Stomach (tissue), 9 donors: ENCODE measurements around the gene CABLES1. TPM values are rescaled to one million over a fixed set of nuclear protein-coding genes. Genes with fewer than 3 reads are reported as not detected.
"Not testable (repeated sequence)": the region's sequence is repeated elsewhere in the genome, so short reads cannot be mapped to it uniquely, and the experiment has no call there.

Source experiments
- DNase-seq, 2 donors: peaks; one replicate each; pipeline versions ENCODE4 v3.0.0 to v3.0.0-alpha.2; 2013 to 2019
- H3K27ac ChIP-seq, 5 donors: fragments of 200-600 bp in 4 of 5; sonication (generic) in 4 of 5; one replicate each; pipeline ENCODE4 v1.5.1; 2013 to 2019; ENCODE audit warnings: mild to moderate bottlenecking in 1 of 5, moderate library complexity in 1 of 5
- H3K27me3 ChIP-seq, 3 donors: fragments of 200-600 bp; sonication (generic); one replicate each; pipeline ENCODE4 v1.5.1; 2017 to 2019; ENCODE audit warnings: mixed run types in 1 of 3
- H3K36me3 ChIP-seq, 4 donors: fragments of 200-600 bp; sonication (generic); 1 replicate in 3 of 4; 2 replicates in 1 of 4; pipeline ENCODE4 v1.5.1; 2016 to 2019
- H3K4me1 ChIP-seq, 4 donors: fragments of 200-600 bp; sonication (generic); one replicate each; pipeline ENCODE4 v1.5.1; 2016 to 2019
- H3K4me3 ChIP-seq, 4 donors: fragments of 200-600 bp; sonication (generic) in 3 of 4; one replicate each; pipeline ENCODE4 v1.5.1; 2016 to 2019; ENCODE audit warnings: mild to moderate bottlenecking in 1 of 4
- H3K9me3 ChIP-seq, 4 donors: fragments of 200-600 bp; sonication (generic); one replicate each; pipeline ENCODE4 v1.5.1; 2016 to 2019
- CTCF ChIP-seq, 7 experiments: fragments of 450-650 bp in 4 of 7; fragments of 200-600 bp in 3 of 7; sonication (generic) in 3 of 7; IDR thresholded peaks; one replicate each; pipeline ENCODE4 v1.5.1; 2016 to 2019; ENCODE audit warnings: antibody characterized with exemption in 7 of 7, control low read depth in 2 of 7, mild to moderate bottlenecking in 1 of 7
- EP300 ChIP-seq: sonication (generic); formaldehyde crosslinking; IDR thresholded peaks from one replicate; pipeline ENCODE4 v1.6.1; 2017; ENCODE audit warnings: antibody characterized with exemption
- POLR2A ChIP-seq, 4 donors: fragments of 450-650 bp; IDR thresholded peaks; one replicate each; pipeline ENCODE4 v1.6.1; 2016; ENCODE audit warnings: antibody characterized with exemption in 4 of 4, control low read depth in 2 of 4, mild to moderate bottlenecking in 1 of 4, moderate library complexity in 1 of 4
- POLR2AphosphoS5 ChIP-seq, 3 donors: sonication (generic); formaldehyde crosslinking; IDR thresholded peaks; one replicate each; pipeline ENCODE4 v1.6.1; 2016; ENCODE audit warnings: antibody characterized with exemption in 3 of 3
- WGBS, 5 donors: extraction: QIAGEN DNeasy Blood & Tissue Kit in 3 of 5; methylation state at CpG; one replicate each; pipeline versions ENCODE4 v1.1.5 to v1.1.7; 2013 to 2018; 5-methylcytosine and 5-hydroxymethylcytosine counted together
- intact Hi-C: fragments of 100-400 bp; cut with DNase I; formaldehyde crosslinking; loops from one replicate; pipeline ENCODE4 v1.15.1; 2023; ENCODE audit warnings: low total_unique reads
- polyA plus RNA-seq, 3 donors: library from polyadenylated mRNA; stranded (reverse); fragments of 200-250 nt; gene quantifications; one replicate each; pipeline ENCODE4 v1.2.3, GENCODE V29; 2013
- total RNA-seq, 5 donors: library from RNA; depleted of rRNA; stranded (reverse); fragments of >200 nt; gene quantifications; one replicate each; pipeline versions ENCODE4 v1.1.0 to v1.2.3, GENCODE V29; 2014 to 2016
- donor health status: healthy with polysubstance abuse.
- donor health status: Bipolar disorder and iron deficiency.
- donor health status: healthy.

The CABLES1 gene
- total and polyA plus RNA-seq, 8 donors, result 5.6 to 36.8 (median 18.2) TPM

GRCh38 chr18:23239350-23239692 lies 104.0 kb downstream of the CABLES1 start:
- intact Hi-C loops, result loop anchor here (10.0 kb wide), 1 partner anchor 105 kb away; the partner anchor contains the start of gene CABLES1

GRCh38 chr18:23239885-23240608 lies 104.8 kb downstream of the CABLES1 start:
- Histone ChIP-seq H3K4me1 (peaks cover 18 to 26% (median 21%) of the 10 kb centered on the region in 4 donors), H3K27ac (no peak overlapping the region), H3K36me3 (peaks cover 0 to 23% (median 20%) of the 10 kb centered on the region in 4 donors), H3K27me3 (no peaks in the 10 kb centered on the region), H3K4me3 (no peak overlapping the region), H3K9me3 (no peaks in the 10 kb centered on the region)
- intact Hi-C loops, result loop anchor here (10.0 kb wide), 1 partner anchor 105 kb away; the partner anchor contains the start of gene CABLES1
- 89 to 95% (median 94%) methylated on average over 10 of the region's 10 CpGs for WGBS, 5 donors
- no peak for DNase-seq
- no peak for TF ChIP-seq CTCF (IDR thresholded peaks at IDR 0.05)
- no peak for TF ChIP-seq POLR2A (IDR thresholded peaks at IDR 0.05)
- TF ChIP-seq POLR2AphosphoS5 (IDR thresholded peaks at IDR 0.05), result no peak
- no peak for TF ChIP-seq EP300

More at GRCh38 chr18:23239350-23239692, 104.0 kb downstream of the CABLES1 start:
- Histone ChIP-seq H3K9me3 (no peaks in the 10 kb centered on the region), H3K27ac (no peak overlapping the region), H3K4me1 (peaks cover 18 to 26% (median 21%) of the 10 kb centered on the region in 4 donors), H3K36me3 (peaks cover 0 to 22% (median 21%) of the 10 kb centered on the region in 4 donors), H3K4me3 (no peak overlapping the region), H3K27me3 (no peaks in the 10 kb centered on the region)
- DNase-seq, result no peak
- no peak for TF ChIP-seq POLR2A (IDR thresholded peaks at IDR 0.05)
- no peak for TF ChIP-seq CTCF (IDR thresholded peaks at IDR 0.05)
- no peak for TF ChIP-seq EP300
- TF ChIP-seq POLR2AphosphoS5 (IDR thresholded peaks at IDR 0.05), result no peak
- WGBS, 5 donors, result 85 to 93% (median 87%) methylated on average over 7 of the region's 7 CpGs

- no peak overlapping the region for H3K4me3 ChIP-seq
- H3K36me3 ChIP-seq, result peaks cover 0 to 28% (median 23%) of the 10 kb centered on the region in 4 donors
- peaks cover 18 to 26% (median 21%) of the 10 kb centered on the region in 4 donors for H3K4me1 ChIP-seq
- no peak for TF ChIP-seq CTCF (IDR thresholded peaks at IDR 0.05)
- no peak for TF ChIP-seq EP300
- no peak for TF ChIP-seq POLR2AphosphoS5 (IDR thresholded peaks at IDR 0.05)
- no peak for TF ChIP-seq POLR2A (IDR thresholded peaks at IDR 0.05)
- intact Hi-C loops, result no loop called here
- no peaks in the 10 kb centered on the region for H3K9me3 ChIP-seq
- no peak overlapping the region for H3K27ac ChIP-seq
- H3K27me3 ChIP-seq, result no peaks in the 10 kb centered on the region
- 88 to 96% (median 89%) methylated on average over 4 of the region's 4 CpGs for WGBS, 5 donors
- no peak for DNase-seq
These were observed 105.3 kb downstream of the CABLES1 start for GRCh38 chr18:23240609-23240930.

DNA sequence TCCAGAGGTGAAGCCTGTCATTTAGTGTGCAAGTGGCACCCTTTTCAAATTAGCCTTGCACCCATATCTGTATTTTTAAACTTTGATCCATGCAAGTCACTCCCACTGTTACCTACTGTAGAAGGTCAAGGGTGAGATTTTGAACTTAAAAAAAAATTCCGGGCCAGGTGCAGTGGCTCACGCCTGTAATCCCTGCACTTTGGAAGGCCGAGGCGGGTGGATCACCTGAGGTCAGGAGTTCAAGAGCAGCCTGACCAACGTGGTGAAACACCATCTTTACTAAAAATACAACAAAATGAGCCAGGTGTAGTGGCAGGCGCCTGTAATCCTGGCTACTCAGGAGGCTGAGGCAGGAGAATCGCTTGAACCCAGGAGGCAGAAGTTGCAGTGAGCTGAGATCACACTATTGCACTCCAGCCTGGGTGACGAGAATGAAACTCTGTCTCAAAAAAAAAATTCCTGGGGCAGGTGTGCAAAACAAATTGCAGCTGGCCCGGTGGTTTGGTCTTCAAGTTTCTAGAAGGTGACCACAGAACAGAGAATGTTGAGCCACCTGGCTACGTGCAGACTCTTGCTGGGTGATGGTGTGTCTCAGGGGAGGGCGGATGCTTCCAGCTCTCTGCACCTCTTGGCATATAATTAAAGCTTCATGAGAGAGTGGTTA lies 106.7 kb downstream of the CABLES1 start:
- H3K36me3 ChIP-seq, result peaks cover 0 to 34% (median 25%) of the 10 kb centered on the region in 4 donors
- H3K9me3 ChIP-seq, DNase-seq: not testable (repeated sequence)

More for the DNA sequence above, 106.7 kb downstream of the CABLES1 start:
- H3K4me1 ChIP-seq, result peaks cover 17 to 23% (median 19%) of the 10 kb centered on the region in 4 donors
- H3K4me3 ChIP-seq, intact Hi-C loops, H3K27me3 ChIP-seq, H3K27ac ChIP-seq: not testable (repeated sequence)
- WGBS, 5 donors, result 67 to 83% (median 72%) methylated on average over 11 of the region's 11 CpGs
